Activated CD4-positive, alpha-beta T cell treated with anti-CD3 and anti-CD28 coated beads, Interleukin-2, amount 50 U/mL, for 1 hour (primary cell): ENCODE data around the gene CYP2D6.
"Not testable (repeated sequence)": the region's sequence is repeated elsewhere in the genome, so short reads cannot be mapped to it uniquely, and the experiment has no call there.

ENCODE experiments used
- DNase-seq: peaks from one replicate; pipeline ENCODE4 v3.0.0-alpha.2; 2020

Gene CYP2D6

DNA sequence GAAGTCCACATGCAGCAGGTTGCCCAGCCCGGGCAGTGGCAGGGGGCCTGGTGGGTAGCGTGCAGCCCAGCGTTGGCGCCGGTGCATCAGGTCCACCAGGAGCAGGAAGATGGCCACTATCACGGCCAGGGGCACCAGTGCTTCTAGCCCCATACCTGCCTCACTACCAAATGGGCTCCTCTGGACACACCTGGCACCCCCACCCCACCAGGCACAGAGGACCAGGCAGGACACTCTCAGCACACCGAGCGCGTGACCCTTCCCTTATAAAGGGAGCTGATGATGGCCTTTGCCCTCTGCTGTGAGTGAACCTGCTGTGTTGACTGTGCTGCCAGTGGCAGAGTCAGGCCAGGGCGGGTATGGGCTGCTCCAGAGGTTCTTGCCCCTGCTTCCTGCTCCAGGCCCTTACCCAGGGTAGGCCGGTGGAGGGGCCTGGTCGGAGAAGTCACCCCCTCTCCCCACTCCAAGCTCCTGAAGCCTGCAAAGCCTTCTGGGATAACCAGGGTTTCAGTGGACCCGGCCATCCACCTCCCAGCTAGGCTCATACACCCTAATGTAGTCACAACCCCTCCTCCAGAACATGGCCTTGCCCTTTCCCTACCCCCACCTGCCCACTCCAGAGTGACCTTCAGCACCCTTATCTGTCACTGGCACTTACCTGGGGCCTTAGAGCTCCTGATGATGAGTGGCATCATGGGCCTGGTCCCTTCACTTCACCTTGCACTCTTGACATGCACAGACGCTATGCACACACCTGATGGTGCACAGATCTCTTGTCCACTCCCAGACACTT lies at the start of gene CYP2D6:
Gene CYP2D6 (minus strand): TSS at position 172 of the 793 bp plus-strand sequence. CDS start 19 bp downstream, at position 153.
- not testable (repeated sequence) for DNase-seq

DNA sequence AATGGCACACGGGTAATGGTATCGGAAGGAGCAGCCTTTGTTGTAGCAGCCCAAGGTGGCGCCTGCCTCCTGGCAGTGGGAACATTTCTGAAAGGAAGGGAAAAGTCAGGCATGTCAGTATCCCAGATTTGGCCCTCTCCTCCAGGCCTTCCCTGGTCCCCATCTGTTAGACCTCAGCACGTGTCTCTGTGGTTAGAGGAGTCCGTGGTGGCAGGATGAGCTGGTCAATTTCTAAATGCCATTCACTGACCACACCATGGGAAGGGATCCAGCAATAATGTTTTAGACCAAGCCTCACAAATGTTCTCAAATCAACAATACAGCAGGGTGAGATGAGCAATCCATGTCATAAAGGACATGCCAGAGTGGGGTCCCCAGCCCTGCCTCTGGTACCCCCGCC lies 49.0 kb upstream of the CYP2D6 start:
- DNase-seq: no peak

- DNase-seq: no peak
Measured at GRCh38 chr22:42178910-42179519, 48.4 kb upstream of the CYP2D6 start.

DNA sequence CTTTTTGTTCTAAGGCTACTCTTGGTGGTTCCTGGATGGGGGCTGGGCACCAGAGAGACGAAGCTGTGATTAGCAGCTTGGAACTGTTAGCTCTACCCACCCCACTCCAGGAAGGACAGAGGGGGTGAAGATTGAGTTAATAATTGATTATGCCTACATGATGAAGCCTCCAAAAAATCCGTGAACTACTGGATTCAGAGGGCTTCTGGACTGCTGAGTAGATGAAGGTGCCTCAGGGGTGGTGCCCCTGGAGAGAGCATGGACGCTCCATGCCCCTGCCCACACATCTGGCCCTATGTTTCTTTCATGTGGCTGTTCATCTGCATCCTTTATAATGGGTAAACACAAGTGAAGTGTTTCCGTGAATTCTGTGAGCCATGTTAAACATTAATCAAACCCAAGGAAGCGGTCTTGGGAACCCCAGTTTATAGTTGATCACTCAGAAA lies 47.3 kb upstream of the CYP2D6 start:
- DNase-seq: no peak

DNA sequence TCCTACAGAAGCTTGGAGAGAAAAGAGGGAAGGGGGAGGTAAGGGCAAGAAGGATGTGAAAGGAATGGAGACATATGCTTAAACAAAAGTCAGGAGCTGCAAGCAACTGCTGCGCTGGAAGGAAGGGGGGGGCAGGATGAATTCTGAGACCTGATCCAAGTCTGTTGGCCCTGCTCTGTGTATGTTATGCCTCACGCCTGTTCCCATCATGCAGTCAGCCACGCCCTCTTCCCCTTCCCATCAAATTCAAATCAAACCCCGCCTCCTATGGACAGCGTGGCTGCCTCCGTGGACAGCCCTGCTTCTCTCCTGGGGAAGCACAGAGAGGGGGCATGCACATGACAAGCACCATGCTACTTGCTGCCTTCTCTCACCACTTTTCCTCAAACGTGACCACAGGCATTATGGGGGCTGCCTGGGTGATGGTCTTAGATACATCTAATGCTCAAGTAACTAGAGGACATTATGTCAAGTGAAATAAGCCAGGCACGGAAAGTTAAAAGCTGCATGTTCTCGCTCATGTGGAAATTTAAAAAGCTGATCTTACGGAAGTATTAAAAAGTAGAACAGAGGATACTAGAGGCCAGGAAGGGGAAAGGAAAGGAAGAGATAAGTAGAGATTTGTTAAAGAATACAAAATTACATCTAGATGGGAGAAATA lies 45.8 kb upstream of the CYP2D6 start:
- no peak for DNase-seq

DNA sequence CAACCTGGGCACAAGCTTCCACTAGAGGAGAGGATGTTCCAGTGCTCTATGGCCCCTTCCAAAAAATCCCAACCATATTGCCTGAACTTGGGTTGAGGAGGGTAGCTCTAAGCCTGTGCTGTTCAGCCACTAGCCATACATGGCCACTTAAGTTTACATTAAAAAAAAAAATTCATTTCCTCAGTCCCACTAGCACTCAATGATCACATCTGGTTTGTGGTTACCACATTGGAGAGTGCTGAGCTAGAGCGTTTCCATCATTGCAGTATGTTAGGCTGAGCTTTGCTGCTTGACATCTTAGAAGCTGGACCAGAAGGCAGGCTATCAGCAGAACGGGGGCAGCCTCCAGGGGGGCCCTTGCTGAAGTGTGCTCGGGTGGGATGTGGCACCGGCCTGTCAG lies 43.5 kb upstream of the CYP2D6 start:
- DNase-seq: no peak

DNA sequence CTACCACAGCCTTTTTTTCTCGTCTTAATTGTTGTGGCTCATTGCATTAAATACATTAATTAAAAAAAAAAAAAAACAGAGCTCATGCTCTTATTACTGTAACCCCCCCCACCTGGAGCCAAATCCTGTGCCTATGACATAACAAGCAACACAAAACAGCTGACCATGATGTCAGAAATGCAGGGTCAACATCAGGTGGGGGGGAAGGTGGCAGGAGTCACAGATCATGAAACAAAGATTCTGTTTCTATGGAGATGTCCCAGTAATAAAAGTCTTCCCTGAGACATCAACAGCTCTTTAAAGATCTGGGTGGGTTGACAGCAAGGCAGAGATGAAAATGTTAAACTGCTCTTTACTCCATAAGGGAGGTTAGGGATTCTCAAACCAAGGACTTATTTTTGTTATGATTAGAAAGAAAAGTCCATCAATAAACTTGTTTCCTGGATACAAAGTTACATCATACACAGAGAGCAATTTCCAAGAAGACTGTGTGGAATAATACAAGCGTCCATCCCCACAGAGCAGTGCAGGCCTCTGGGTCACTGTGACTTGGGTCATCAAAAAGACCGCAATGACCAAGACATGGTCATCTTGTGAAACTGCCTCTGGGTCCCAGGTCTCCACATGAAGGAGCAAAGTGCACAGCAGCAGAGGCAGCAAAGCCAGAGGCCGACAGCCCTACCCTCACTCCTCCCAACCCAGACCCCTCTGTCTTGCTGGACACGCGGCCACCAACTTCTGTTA lies 42.7 kb upstream of the CYP2D6 start:
- DNase-seq: no peak

DNA sequence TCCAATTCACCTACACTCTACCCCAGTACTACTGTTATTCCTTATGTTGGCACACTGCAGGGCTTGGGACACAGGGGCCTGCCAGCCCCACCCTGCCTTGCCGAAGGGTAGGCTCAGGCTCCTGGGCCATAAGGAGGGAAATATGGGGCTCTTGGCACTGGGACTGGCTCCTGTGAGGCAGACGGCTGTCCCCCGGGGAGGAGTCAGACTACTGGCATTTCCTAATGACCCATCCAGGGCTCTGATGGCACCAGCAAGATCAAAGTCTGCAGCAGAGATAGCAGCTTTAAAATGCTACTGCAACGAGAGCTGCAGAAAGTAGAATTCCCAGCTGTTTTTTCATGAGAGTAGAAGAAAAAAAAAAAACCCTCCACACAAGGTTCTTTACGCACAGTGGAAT lies 42.2 kb upstream of the CYP2D6 start:
- no peak for DNase-seq

DNA sequence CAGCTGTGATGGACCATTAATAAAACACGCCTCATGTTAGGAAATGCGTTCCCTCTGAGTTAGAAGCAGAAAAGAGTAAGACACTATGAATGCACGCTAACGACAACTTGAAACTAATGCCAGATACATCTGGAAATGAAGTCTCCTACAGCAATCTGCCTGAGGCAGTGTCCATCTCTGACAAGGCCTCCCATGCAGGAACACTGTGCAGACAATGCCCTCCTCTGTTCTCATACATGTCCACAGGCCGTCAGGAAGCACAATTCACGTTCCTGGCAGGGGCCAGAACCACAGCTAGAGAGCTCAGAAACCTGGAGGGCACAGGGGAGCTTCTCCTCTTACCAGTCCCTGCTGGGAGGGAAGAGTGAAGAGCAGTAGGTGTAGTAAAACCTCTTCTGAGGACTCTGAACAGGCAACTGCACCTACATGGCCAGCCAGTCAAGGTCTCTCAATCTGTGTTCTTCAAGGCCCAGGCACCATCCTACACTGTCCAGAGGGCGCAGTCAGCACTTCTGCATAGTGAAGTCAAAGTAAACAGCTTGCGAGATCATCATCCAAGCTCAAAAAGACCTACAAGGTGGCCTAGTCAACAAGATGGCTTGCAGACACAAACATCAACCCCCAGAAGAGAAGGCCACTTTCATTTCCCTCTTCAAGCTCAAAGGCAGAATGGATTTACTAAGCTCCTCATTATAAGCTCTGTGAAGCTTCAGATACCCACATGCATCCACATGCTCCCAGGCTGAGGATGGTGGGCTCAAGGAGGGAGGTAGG lies 41.5 kb upstream of the CYP2D6 start:
- DNase-seq: no peak

DNA sequence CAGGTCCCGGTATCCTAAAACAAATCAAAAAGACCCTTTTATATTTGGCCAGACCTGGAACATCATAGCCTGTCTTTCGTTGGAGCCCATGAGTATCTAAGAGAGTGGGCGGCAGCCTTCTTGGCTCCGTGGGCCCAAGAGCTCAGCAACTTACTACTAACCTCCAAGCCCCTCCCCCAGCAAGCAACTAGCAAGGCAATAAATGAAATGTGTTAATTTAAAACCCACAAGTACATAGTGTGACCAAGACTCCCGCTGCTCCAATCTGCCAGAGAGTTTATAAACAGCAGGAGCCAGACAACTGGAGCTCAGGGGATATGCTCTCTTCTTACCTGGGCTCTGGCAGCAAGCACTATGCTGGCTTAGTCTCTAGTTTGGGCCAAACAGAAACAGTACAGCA lies 40.8 kb upstream of the CYP2D6 start:
- no peak for DNase-seq

DNA sequence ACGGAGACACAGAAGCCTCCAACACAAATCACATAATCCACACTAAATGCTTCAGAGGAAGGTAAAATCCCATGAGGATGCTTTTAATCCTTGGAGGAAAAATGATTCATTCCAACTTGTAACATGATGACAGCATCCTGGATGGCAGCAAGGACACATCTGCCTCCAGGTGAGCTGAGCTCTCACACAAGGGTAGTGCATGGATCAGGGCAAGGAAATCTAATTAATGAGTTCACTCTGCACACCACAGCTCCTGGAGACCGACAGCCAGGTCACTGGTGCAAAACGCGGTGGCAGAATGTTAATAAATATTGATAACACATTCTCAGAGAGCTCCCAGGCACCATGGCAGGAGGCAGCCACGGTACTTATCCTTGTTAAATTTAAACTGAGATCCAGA lies 40.3 kb upstream of the CYP2D6 start:
- no peak for DNase-seq

DNA sequence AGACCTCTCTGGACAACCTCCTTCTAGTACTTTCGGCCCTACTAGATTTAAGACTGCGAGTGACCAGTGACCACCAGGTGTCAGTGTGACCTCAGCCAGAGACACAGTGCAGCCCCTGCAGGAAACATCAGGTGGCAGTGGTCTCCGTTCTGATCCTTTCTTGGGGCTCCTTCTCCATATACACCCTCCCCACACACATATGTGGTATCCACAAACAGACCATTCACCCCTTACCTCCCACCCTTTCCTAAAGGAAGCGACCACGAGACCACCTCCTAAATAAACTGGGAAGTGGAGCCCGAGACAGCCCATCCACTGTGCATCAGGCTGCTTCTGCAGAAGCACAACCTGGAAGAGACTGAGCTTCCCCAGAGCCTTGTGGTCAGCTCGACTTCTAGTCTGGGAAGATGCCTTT lies 38.5 kb upstream of the CYP2D6 start:
- peak; percentile 82 for DNase-seq

GRCh38 chr22:42168476-42168875 lies 37.9 kb upstream of the CYP2D6 start:
- no peak for DNase-seq

DNA sequence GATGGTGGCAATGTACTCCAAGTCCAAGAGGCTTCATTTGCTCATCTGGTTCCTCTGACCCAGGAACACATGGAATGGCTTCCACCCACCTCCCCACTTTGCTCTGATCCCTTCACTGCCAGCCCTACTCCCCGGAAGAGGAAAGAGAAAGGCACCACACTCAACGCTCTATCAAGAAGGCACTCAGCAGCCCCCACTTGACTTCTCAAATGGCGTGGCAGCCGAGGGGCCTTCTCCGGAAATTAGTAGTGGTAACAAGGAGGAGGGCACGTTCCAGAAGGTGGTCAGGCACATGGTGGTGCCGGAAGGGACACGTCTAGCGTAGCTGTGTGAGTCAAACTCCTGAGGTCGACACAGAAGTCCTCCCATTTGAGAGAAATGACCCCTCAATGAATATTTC lies 36.5 kb upstream of the CYP2D6 start:
- no peak for DNase-seq

DNA sequence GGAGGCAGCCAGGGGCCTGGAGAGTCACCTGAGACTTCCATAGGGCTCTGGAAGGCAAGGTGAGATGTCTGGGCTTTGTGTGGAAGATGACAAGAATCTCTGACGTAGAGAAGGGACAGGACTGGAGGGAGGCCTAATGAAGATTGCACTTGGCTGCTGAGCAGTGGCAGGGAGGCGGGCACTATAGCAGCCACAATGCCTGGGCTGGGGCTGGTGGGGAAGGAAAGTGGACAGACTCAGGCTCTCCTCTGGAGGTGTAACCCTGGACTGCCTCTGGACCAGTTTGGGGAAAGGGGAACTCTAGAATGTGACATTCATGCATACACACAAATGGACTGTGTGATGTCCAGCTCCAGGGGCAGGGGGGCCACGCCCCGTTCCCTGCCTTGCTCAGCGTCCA lies 34.3 kb upstream of the CYP2D6 start:
- no peak for DNase-seq

DNA sequence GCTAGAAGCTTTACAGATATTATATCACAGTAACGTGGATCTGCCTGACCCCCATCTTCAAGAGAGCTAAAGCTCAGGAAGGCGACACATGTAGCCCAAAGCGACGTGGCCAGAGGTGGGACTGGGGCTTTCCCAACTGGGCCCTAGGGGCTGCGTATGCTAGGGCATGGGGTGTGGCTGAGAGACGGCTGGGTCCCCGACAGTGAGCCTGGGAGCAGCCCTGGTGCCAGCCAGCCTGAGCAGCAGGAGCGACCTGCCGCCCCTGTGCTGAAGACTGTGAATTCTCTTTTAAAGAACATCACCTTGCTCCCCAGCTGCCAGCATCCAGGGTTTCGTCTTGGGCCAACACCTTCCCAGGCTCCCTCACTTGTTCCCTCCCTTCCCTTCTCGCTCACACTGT lies 32.9 kb upstream of the CYP2D6 start:
- no peak for DNase-seq

- no peak for DNase-seq
Measured at GRCh38 chr22:42162728-42163489, 32.3 kb upstream of the CYP2D6 start.

DNA sequence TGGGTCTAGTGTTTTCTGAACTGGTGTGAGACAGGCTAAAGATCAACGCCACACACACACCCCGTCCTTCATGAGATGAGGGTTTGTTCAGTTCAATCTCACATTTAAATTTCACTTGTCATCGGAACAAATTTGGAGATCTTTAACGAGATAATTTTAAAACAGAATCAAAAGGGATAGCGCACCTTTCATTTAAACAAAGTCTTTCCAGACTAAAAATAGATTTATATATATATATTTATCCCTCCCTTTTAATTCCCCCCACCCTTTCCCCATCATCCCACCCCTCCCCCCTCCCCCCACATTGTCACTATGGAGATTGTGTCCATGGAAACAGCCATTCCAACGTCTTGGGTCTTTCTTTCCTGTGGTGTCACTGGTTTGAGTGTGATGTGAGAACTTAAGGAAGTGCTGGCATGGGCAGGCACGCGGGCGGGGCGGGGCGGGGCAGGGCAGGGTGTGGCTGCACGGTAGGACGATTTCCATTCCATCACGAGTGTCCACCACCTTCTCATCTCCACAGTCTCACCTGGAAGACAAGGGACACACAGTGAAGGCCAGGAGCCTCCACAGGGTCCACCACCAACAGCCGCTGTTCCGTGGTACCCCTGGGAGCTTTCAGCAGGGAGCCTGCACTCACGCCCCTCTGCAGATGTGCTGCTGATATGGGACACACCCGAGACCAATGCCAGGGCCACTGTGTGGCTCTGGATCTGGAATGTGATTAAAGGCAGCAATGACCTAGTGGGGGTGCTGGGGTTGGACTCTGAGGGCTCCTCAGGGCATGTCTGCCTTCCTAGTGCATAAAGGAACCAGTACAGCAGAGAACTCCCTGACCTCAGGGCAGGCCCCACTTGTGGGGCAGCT lies 30.5 kb upstream of the CYP2D6 start:
- no peak for DNase-seq

DNA sequence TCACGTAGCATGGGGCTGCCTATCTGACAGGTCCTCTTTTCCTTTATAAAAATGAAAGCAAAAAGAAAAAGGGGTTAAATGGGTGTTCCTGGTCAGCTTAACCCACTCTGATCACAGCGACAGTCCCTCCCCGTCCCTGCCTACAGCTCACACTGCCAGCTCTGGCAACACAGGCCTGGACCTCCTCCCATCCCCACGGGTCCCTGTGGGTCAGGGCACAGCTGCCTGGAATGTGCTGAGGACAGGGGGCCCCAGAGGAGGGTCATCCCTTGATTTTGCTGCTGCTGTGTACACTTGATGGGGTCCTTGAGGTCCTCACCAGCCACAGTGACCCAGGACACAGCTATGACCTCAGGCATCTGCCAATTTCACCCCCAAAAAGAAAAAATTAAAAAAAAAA lies 29.6 kb upstream of the CYP2D6 start:
- DNase-seq: no peak

DNA sequence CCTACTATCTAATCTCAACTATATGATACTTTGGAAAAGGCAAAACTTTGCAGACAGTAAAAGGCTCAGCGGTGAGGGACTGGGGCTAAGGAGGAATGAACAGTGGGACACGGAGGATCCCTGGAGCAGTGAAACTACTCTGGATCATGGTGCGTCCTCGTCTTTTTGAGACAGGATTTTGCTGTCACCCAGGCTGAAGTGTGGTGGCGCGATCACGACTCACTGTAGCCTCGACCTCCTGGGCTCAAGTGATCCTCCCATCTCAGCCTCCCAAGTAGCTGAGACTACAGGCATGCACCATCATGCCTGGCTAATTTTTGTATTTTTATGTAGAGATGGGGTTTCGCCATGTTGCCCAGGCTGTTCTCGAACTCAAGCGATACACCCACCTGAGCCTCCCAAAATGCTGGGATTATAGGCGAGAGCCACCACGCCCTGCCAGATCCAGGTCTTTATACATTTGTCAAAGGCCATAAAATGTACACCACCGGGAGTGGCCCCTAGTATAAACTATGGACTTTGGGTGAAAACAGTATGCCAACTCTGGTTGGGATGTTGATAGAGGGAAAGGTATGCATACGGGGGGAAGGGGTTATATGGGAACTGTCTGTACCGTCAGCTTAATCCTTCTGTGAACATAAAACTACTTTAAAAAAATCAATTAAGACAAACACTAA lies 28.0 kb upstream of the CYP2D6 start:
- DNase-seq: no peak
